ENCODE measurements around the gene UBE2O.

UBE2O gene

DNA sequence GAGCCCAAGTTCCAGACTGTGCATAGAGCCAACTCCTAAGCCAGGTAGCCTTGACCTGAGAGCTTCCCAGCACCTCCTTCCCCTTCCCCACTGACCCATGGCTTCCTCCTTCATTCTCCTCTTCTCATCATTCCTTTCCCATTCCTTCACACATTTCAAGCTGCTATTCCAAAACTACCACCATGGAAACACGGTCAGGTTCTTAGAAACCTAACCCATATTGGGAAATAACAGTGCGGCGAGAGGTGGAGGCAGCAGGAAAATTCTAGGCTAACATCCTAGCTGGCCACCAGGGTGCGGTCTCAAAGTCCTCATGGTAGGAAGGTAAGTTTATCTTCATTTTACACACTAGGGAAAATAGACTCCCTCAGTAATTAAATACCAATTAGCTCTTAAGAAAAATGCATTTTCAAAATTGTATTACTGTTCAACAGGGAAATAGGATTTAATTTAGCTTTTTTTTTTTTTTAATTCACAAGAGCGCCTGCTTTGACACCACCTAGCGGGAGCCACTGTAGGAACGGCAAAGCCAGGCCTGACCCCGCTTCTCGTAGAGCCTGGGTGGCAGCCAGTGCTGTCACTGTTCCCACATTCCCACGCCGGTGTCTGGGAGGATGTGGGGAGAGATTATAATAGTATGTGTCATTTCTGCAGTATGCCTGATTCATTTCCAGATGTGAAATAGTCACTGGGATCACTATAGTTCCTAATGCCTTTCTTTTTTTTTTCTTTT is 82.5 kb downstream of the UBE2O start:
- TF ChIP-seq TCF4 (CRISPR knock-in tag; IDR thresholded peaks at IDR 0.05; ENCODE audit: borderline replicate concordance): no peak
- TF ChIP-seq, protein P1, sequence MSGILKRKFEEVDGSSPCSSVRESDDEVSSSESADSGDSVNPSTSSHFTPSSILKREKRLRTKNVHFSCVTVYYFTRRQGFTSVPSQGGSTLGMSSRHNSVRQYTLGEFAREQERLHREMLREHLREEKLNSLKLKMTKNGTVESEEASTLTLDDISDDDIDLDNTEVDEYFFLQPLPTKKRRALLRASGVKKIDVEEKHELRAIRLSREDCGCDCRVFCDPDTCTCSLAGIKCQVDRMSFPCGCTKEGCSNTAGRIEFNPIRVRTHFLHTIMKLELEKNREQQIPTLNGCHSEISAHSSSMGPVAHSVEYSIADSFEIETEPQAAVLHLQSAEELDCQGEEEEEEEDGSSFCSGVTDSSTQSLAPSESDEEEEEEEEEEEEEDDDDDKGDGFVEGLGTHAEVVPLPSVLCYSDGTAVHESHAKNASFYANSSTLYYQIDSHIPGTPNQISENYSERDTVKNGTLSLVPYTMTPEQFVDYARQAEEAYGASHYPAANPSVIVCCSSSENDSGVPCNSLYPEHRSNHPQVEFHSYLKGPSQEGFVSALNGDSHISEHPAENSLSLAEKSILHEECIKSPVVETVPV (CRISPR knock-in tag; IDR thresholded peaks at IDR 0.05): no peak
- no peak for TF ChIP-seq RARB (CRISPR knock-in tag; IDR thresholded peaks at IDR 0.05)
- TF ChIP-seq ZFP30 (CRISPR knock-in tag; IDR thresholded peaks at IDR 0.05): no peak
- TF ChIP-seq, protein P2, sequence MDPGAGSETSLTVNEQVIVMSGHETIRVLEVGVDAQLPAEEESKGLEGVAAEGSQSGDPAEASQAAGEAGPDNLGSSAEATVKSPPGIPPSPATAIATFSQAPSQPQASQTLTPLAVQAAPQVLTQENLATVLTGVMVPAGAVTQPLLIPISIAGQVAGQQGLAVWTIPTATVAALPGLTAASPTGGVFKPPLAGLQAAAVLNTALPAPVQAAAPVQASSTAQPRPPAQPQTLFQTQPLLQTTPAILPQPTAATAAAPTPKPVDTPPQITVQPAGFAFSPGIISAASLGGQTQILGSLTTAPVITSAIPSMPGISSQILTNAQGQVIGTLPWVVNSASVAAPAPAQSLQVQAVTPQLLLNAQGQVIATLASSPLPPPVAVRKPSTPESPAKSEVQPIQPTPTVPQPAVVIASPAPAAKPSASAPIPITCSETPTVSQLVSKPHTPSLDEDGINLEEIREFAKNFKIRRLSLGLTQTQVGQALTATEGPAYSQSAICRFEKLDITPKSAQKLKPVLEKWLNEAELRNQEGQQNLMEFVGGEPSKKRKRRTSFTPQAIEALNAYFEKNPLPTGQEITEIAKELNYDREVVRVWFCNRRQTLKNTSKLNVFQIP (CRISPR knock-in tag; IDR thresholded peaks at IDR 0.05; ENCODE audit: borderline replicate concordance, low read depth): no peak
- no peak for TF ChIP-seq ZNF70 (CRISPR knock-in tag; IDR thresholded peaks at IDR 0.05)
- TF ChIP-seq, protein P3, sequence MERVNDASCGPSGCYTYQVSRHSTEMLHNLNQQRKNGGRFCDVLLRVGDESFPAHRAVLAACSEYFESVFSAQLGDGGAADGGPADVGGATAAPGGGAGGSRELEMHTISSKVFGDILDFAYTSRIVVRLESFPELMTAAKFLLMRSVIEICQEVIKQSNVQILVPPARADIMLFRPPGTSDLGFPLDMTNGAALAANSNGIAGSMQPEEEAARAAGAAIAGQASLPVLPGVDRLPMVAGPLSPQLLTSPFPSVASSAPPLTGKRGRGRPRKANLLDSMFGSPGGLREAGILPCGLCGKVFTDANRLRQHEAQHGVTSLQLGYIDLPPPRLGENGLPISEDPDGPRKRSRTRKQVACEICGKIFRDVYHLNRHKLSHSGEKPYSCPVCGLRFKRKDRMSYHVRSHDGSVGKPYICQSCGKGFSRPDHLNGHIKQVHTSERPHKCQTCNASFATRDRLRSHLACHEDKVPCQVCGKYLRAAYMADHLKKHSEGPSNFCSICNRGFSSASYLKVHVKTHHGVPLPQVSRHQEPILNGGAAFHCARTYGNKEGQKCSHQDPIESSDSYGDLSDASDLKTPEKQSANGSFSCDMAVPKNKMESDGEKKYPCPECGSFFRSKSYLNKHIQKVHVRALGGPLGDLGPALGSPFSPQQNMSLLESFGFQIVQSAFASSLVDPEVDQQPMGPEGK (CRISPR knock-in tag; IDR thresholded peaks at IDR 0.05; ENCODE audit: borderline replicate concordance): no peak
- no peak for TF ChIP-seq ZC3H10 (CRISPR knock-in tag; IDR thresholded peaks at IDR 0.05)
- ATAC-seq: peak; percentile 82

DNA sequence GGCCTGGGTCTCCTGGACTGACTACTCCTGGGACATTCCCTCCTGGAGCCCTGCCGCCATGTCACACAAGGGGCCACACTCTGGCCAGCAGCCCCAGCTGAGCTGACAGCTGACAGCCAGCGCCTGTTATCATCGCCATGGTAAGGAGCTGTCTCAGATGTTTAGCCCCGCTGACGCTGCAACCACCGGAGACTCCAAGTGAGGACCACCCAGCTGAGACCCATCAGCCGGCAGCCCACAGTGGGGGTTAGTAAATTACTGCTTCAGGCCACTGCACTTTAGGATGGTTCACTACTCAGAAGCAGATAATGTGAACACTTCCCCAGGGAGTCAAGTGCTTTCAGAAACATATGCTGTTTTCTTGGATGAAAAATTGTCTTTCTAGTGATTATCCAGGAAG is 83.1 kb downstream of the UBE2O start:
- ATAC-seq: no peak
- no peak for TF ChIP-seq ZNF565 (CRISPR knock-in tag; conservative IDR thresholded peaks at IDR 0.05; ENCODE audit: low read depth)
- TF ChIP-seq TOX (CRISPR knock-in tag; IDR thresholded peaks at IDR 0.05; ENCODE audit: borderline replicate concordance): no peak
- TF ChIP-seq SNAI2 (CRISPR knock-in tag; IDR thresholded peaks at IDR 0.05): no peak
- TF ChIP-seq ZC3H10 (CRISPR knock-in tag; IDR thresholded peaks at IDR 0.05): no peak
- TF ChIP-seq ZFP3 (CRISPR knock-in tag; IDR thresholded peaks at IDR 0.05): no peak
- no peak for TF ChIP-seq RARB (CRISPR knock-in tag; IDR thresholded peaks at IDR 0.05)
- TF ChIP-seq, protein P1 (CRISPR knock-in tag; IDR thresholded peaks at IDR 0.05): no peak
- TF ChIP-seq TCF4 (CRISPR knock-in tag; IDR thresholded peaks at IDR 0.05; ENCODE audit: borderline replicate concordance): no peak
- no peak for TF ChIP-seq ESRRG (CRISPR knock-in tag; IDR thresholded peaks at IDR 0.05)
- no peak for TF ChIP-seq ARNTL (CRISPR knock-in tag; IDR thresholded peaks at IDR 0.05; ENCODE audit: borderline replicate concordance, low read depth)
- TF ChIP-seq, protein P4, sequence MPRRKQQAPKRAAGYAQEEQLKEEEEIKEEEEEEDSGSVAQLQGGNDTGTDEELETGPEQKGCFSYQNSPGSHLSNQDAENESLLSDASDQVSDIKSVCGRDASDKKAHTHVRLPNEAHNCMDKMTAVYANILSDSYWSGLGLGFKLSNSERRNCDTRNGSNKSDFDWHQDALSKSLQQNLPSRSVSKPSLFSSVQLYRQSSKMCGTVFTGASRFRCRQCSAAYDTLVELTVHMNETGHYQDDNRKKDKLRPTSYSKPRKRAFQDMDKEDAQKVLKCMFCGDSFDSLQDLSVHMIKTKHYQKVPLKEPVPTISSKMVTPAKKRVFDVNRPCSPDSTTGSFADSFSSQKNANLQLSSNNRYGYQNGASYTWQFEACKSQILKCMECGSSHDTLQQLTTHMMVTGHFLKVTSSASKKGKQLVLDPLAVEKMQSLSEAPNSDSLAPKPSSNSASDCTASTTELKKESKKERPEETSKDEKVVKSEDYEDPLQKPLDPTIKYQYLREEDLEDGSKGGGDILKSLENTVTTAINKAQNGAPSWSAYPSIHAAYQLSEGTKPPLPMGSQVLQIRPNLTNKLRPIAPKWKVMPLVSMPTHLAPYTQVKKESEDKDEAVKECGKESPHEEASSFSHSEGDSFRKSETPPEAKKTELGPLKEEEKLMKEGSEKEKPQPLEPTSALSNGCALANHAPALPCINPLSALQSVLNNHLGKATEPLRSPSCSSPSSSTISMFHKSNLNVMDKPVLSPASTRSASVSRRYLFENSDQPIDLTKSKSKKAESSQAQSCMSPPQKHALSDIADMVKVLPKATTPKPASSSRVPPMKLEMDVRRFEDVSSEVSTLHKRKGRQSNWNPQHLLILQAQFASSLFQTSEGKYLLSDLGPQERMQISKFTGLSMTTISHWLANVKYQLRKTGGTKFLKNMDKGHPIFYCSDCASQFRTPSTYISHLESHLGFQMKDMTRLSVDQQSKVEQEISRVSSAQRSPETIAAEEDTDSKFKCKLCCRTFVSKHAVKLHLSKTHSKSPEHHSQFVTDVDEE (CRISPR knock-in tag; IDR thresholded peaks at IDR 0.05): no peak
- TF ChIP-seq ZNF70 (CRISPR knock-in tag; IDR thresholded peaks at IDR 0.05): no peak
- TF ChIP-seq OSR1 (CRISPR knock-in tag; IDR thresholded peaks at IDR 0.05): no peak
- TF ChIP-seq GLIS3 (CRISPR knock-in tag; IDR thresholded peaks at IDR 0.05): no peak
- TF ChIP-seq, protein P3 (CRISPR knock-in tag; IDR thresholded peaks at IDR 0.05; ENCODE audit: borderline replicate concordance): no peak
- no peak for TF ChIP-seq CSDC2 (CRISPR knock-in tag; IDR thresholded peaks at IDR 0.05)
